ENCODE data around the gene MAD2L1. TPM values are rescaled to one million over a fixed set of nuclear protein-coding genes. Genes with fewer than 3 reads are reported as not detected.

MAD2L1 gene
- total RNA-seq, 4 donors from 2014 or later, result 1.8 to 20.3 (median 13.1) TPM

DNA sequence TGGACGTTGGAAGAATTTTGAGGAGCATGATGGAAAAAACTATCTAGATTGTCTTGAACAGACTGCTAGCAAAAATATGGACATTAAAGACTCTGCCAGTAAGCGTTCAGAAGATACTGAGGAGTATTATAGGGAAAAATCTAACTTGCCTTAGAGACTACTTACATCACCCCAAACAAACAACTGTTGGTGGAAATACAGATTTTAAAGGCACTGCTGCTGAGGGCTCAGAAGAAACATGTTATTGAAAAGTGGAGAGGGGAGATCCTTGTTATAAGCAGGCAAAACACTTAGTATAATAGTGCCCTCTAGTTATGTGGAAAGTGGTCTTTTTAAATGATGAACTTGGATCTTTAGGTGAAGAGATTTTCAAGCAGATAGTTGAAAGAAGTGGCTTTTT lies 29.2 kb downstream of the MAD2L1 start:
- Histone ChIP-seq H3K36me3 (no peaks in the 10 kb centered on the region), H3K4me1 (no peaks in the 10 kb centered on the region), H3K27ac (no peak overlapping the region), H3K4me3 (no peak overlapping the region), H3K27me3 (no peaks in the 10 kb centered on the region), H3K9me3 (no peaks in the 10 kb centered on the region)
- intact Hi-C loops (cut with DNase I), result no loop called here
- WGBS, 2 donors, result 63 to 65% methylated on average over 2 of the region's 2 CpGs
- TF ChIP-seq POLR2A (IDR thresholded peaks at IDR 0.05), result no peak
- TF ChIP-seq, protein P1, sequence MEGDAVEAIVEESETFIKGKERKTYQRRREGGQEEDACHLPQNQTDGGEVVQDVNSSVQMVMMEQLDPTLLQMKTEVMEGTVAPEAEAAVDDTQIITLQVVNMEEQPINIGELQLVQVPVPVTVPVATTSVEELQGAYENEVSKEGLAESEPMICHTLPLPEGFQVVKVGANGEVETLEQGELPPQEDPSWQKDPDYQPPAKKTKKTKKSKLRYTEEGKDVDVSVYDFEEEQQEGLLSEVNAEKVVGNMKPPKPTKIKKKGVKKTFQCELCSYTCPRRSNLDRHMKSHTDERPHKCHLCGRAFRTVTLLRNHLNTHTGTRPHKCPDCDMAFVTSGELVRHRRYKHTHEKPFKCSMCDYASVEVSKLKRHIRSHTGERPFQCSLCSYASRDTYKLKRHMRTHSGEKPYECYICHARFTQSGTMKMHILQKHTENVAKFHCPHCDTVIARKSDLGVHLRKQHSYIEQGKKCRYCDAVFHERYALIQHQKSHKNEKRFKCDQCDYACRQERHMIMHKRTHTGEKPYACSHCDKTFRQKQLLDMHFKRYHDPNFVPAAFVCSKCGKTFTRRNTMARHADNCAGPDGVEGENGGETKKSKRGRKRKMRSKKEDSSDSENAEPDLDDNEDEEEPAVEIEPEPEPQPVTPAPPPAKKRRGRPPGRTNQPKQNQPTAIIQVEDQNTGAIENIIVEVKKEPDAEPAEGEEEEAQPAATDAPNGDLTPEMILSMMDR (IDR thresholded peaks at IDR 0.05), result no peak
- no peak for DNase-seq

DNA sequence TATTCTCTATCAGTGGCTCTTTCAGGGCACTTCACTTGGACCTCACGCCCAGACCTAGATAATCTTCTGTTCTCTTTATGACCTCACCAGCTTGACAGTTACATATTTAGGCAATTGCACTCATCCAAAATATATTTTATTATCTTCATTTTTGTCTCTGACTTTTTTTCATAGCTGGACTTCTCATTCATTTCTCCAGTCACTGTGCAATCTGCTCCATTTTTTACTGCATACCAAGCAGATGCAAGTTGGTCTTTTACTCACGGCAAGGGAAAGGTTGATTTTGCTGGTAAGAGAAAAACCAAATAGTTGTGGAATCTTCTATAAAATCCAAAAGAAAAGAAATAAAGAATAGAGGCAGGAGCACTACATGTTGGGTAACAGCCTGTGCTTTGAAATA lies 31.7 kb downstream of the MAD2L1 start:
- H3K9me3 ChIP-seq, result no peaks in the 10 kb centered on the region
- no peak overlapping the region for H3K27ac ChIP-seq
- no peak for TF ChIP-seq POLR2A (IDR thresholded peaks at IDR 0.05)
- TF ChIP-seq, protein P1 (IDR thresholded peaks at IDR 0.05), result no peak
- no peak overlapping the region for H3K4me3 ChIP-seq
- 63 to 90% methylated on average over 2 of the region's 2 CpGs for WGBS, 2 donors
- H3K4me1 ChIP-seq, result no peaks in the 10 kb centered on the region
- H3K27me3 ChIP-seq, result no peaks in the 10 kb centered on the region
- intact Hi-C loops (cut with DNase I), result no loop called here
- no peaks in the 10 kb centered on the region for H3K36me3 ChIP-seq
- no peak for DNase-seq

DNA sequence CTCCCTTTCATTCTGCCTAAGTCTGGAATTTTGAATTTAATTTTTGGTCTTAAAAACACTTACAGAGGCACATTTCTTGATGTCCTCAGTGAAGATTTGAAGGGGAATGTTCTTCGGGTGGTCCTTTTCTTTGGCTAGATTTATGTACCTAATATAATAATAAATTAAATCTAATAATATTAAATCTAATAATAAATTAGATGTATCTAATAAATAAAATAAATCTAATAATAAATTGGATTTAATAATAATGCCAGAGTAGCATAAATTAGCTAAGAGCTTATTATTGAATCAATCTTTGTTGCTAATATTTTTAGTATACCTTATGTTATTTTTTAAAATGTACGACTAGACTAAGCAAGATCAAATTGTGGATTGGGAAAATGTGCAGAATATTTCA lies 39.8 kb downstream of the MAD2L1 start:
- intact Hi-C loops (cut with DNase I), result no loop called here
- no peak for DNase-seq
- H3K4me3 ChIP-seq, result no peak overlapping the region
- no peaks in the 10 kb centered on the region for H3K36me3 ChIP-seq
- H3K4me1 ChIP-seq, result no peaks in the 10 kb centered on the region
- H3K27ac ChIP-seq, result no peak overlapping the region
- no peaks in the 10 kb centered on the region for H3K27me3 ChIP-seq
- 73 to 83% methylated on average over 2 of the region's 2 CpGs for WGBS, 2 donors
- no peaks in the 10 kb centered on the region for H3K9me3 ChIP-seq
- no peak for TF ChIP-seq POLR2A (IDR thresholded peaks at IDR 0.05)
- TF ChIP-seq, protein P1 (IDR thresholded peaks at IDR 0.05), result no peak

DNA sequence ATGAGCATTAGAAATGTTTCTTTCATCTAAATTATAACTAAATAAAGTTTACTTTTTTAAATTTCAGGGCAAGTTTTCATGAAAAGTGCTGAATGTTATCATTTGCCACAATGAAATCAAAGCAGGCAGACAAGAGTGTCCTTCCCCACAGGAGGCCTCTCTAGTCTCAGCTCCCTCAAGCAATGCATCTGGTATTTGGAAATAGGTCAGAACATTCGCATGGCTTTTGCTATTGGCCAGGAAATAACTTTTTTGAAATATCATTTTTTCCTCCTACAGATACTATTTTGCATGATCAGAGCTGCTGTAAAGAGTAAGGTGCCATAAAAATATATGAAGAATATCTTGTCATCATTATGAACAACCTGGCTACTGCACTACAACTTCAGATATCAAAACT lies 41.1 kb downstream of the MAD2L1 start:
- H3K4me3 ChIP-seq, result no peak overlapping the region
- H3K4me1 ChIP-seq, result no peaks in the 10 kb centered on the region
- intact Hi-C loops (cut with DNase I), result no loop called here
- no peak for DNase-seq
- H3K27ac ChIP-seq, result no peak overlapping the region
- H3K27me3 ChIP-seq, result no peaks in the 10 kb centered on the region
- TF ChIP-seq, protein P1 (IDR thresholded peaks at IDR 0.05), result no peak
- no peak for TF ChIP-seq POLR2A (IDR thresholded peaks at IDR 0.05)
- H3K9me3 ChIP-seq, result no peaks in the 10 kb centered on the region
- 50 to 55% methylated on average over 1 of the region's 1 CpG for WGBS, 2 donors
- H3K36me3 ChIP-seq, result no peaks in the 10 kb centered on the region

DNA sequence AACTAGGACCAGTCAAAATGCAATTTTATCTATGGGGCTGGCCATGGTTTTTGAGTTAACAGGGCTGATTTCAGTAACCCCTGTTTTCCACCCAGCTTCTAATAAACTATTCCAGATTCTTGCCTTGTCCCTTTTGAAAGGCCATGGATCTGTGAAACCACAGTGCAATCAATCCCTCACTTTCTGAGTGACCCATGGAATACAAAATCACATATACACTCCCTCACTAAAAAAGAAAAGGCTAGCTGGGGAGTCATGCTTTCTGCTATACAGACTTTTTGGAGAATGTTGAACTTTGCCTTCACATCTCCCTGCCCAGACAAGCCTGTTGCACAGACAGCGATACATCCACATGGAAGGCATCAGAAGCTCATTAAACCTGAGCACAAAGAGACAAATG lies 47.9 kb downstream of the MAD2L1 start:
- no peaks in the 10 kb centered on the region for H3K27me3 ChIP-seq
- TF ChIP-seq, protein P1 (IDR thresholded peaks at IDR 0.05), result no peak
- no peak for TF ChIP-seq POLR2A (IDR thresholded peaks at IDR 0.05)
- intact Hi-C loops (cut with DNase I), result no loop called here
- 67 to 86% methylated on average over 1 of the region's 1 CpG for WGBS, 2 donors
- H3K4me1 ChIP-seq, result no peaks in the 10 kb centered on the region
- no peaks in the 10 kb centered on the region for H3K9me3 ChIP-seq
- no peaks in the 10 kb centered on the region for H3K36me3 ChIP-seq
- DNase-seq, result no peak
- no peak overlapping the region for H3K27ac ChIP-seq
- H3K4me3 ChIP-seq, result no peak overlapping the region

Measured in esophagus squamous epithelium (tissue), 5 donors.